Measurements from ENCODE around the gene CCDC175.
A peak's percentile ranks its signal among the peaks of the same experiment; 100 is the strongest.

The CCDC175 gene

DNA sequence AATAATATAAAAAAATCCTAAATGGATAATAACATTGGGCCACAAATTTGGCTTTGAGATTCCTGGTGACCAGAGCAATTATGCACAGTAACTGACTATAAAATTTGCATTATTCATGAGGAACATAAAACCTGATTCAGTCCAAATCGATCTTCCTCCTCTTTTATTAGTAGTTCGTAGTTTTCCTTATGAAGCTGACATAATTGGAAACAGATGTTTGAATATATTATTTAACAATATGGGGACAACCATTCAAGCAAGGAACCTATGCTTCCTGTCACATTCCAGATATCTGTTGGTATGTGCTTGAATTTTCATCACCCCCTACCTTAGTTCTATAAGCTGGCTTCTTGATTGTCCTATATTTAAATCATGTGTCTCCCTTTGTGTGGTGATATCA lies 34.9 kb downstream of the CCDC175 start:
- Histone ChIP-seq H3K36me3 (ENCODE audit: control insufficient read depth, insufficient read depth, low read length) (no peaks in the 10 kb centered on the region), H3K4me3 (ENCODE audit: low read length) (no peak overlapping the region), H3K4me1 (ENCODE audit: control insufficient read depth, insufficient read depth, low read length) (no peaks in the 10 kb centered on the region), H3K27ac (ENCODE audit: low read length) (no peak overlapping the region), H3K9me3 (ENCODE audit: control insufficient read depth, insufficient read depth, low read length) (no peaks in the 10 kb centered on the region), H3K27me3 (ENCODE audit: control insufficient read depth, insufficient read depth, low read length) (no peaks in the 10 kb centered on the region)
- no CpG with 5 or more reads among the region's 2 CpGs for WGBS (ENCODE audit: insufficient coverage, insufficient read length)
- no peak for DNase-seq (ENCODE audit: low read depth, low spot score)

DNA sequence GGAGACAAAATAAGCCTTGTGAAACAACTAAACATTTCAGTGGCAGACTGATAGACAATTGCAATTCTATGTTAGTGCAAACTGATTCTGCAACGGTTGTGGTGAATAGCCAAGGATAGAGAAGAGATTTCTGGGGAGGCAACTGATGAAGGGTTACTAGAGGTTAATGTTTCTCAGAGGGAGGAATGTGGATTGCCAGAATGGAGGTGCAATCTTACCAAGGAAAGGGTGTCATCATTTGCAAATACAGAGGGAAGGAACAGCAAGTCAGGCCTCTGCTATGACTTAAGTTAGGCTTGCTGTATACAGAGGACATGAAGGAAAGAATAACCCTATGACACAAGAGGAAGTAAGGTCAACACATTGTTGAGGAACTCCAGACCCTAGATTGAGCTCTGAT lies 35.8 kb downstream of the CCDC175 start:
- no peak for DNase-seq (ENCODE audit: low read depth, low spot score)
- no peaks in the 10 kb centered on the region for H3K4me1 ChIP-seq (ENCODE audit: control insufficient read depth, insufficient read depth, low read length)
- no CpG with 5 or more reads among the region's 1 CpG for whole genome bisulfite sequencing (ENCODE audit: insufficient coverage, insufficient read length)
- no peaks in the 10 kb centered on the region for H3K27me3 ChIP-seq (ENCODE audit: control insufficient read depth, insufficient read depth, low read length)
- no peak overlapping the region for H3K27ac ChIP-seq (ENCODE audit: low read length)
- no peaks in the 10 kb centered on the region for H3K36me3 ChIP-seq (ENCODE audit: control insufficient read depth, insufficient read depth, low read length)
- H3K9me3 ChIP-seq (ENCODE audit: control insufficient read depth, insufficient read depth, low read length): no peaks in the 10 kb centered on the region
- H3K4me3 ChIP-seq (ENCODE audit: low read length): no peak overlapping the region

DNA sequence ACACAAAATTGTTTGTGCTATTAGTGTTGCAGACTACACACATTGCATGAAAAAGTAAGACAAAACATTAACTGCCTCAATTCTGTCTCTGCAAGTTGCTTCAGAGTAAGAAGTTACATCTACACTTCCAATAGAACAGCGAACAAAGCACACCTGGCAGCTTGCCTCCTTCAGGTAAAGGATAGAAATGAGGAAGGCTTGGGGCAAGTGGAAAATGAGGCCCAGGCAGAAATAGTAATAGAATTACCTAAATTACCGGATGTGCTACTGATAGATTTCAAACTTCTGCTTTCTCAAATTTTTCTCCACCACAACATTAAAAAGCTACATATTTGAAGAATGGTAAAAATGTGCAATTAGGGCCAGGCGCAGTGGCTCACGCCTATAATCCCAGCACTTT lies 37.7 kb downstream of the CCDC175 start:
- Histone ChIP-seq H3K27me3 (ENCODE audit: control insufficient read depth, insufficient read depth, low read length) (no peaks in the 10 kb centered on the region), H3K4me3 (ENCODE audit: low read length) (no peak overlapping the region), H3K9me3 (ENCODE audit: control insufficient read depth, insufficient read depth, low read length) (no peaks in the 10 kb centered on the region), H3K4me1 (ENCODE audit: control insufficient read depth, insufficient read depth, low read length) (no peaks in the 10 kb centered on the region), H3K27ac (ENCODE audit: low read length) (no peak overlapping the region), H3K36me3 (ENCODE audit: control insufficient read depth, insufficient read depth, low read length) (no peaks in the 10 kb centered on the region)
- no peak for DNase-seq (ENCODE audit: low read depth, low spot score)
- WGBS (ENCODE audit: insufficient coverage, insufficient read length): no CpG with 5 or more reads among the region's 4 CpGs

DNA sequence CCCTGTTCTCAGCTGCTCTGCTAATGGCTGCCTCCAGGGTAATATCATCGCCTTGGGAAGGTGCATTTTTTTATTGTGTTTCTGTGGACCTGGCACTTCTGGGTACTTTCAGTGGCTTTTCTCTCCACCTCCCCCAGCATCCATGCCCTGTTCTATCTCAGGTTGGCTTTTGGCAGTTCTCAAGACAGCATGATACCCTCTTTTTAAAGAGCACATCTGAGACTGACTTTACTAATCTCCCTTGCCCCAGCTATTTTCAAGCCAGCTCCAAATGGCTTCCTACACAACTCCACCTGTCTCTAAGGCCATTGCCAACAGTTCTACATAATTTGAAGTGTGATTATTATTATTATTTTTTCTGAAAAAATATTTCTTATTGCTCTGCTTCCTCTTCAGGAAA lies 39.1 kb downstream of the CCDC175 start:
- H3K4me3 ChIP-seq (ENCODE audit: low read length): no peak overlapping the region
- no peaks in the 10 kb centered on the region for H3K9me3 ChIP-seq (ENCODE audit: control insufficient read depth, insufficient read depth, low read length)
- no peak for DNase-seq (ENCODE audit: low read depth, low spot score)
- no peak overlapping the region for H3K27ac ChIP-seq (ENCODE audit: low read length)
- no peaks in the 10 kb centered on the region for H3K36me3 ChIP-seq (ENCODE audit: control insufficient read depth, insufficient read depth, low read length)
- no peaks in the 10 kb centered on the region for H3K4me1 ChIP-seq (ENCODE audit: control insufficient read depth, insufficient read depth, low read length)
- no CpG with 5 or more reads among the region's 1 CpG for WGBS (ENCODE audit: insufficient coverage, insufficient read length)
- H3K27me3 ChIP-seq (ENCODE audit: control insufficient read depth, insufficient read depth, low read length): no peaks in the 10 kb centered on the region

DNA sequence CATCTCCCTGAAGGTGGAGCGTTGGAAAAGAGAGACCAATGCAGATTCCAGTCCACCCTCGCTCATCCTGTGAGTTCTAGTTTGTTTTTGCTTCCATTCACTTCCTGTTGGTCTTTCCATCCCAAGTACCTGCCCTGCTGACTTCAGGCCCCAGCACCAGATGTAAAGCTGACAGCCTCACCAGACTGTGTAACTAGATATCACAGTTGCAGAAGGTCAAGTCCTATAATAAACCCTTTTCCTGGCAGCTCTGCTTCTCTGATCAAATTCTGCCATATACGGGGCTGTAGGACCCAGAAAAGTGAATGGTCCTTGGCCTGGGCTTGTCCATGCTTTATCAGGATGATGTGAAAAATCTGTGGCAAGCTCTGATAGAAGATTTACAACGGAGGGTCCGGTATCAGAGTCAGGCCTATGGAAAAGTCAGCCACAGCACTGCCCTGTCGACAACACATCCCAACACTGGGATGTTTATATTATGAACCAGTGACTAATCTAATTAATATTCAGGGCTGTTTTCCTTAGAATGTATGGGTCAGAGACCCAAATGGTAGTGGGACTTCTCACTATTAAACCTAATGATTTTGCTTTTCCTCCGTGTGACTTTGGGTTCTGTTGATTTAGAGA lies 42.1 kb downstream of the CCDC175 start:
- Histone ChIP-seq H3K36me3 (ENCODE audit: control insufficient read depth, insufficient read depth, low read length) (no peaks in the 10 kb centered on the region), H3K4me1 (ENCODE audit: control insufficient read depth, insufficient read depth, low read length) (no peaks in the 10 kb centered on the region), H3K9me3 (ENCODE audit: control insufficient read depth, insufficient read depth, low read length) (no peaks in the 10 kb centered on the region), H3K27me3 (ENCODE audit: control insufficient read depth, insufficient read depth, low read length) (no peaks in the 10 kb centered on the region), H3K27ac (ENCODE audit: low read length) (no peak overlapping the region), H3K4me3 (ENCODE audit: low read length) (no peak overlapping the region)
- WGBS (ENCODE audit: insufficient coverage, insufficient read length): no CpG with 5 or more reads among the region's 7 CpGs
- no peak for DNase-seq (ENCODE audit: low read depth, low spot score)

DNA sequence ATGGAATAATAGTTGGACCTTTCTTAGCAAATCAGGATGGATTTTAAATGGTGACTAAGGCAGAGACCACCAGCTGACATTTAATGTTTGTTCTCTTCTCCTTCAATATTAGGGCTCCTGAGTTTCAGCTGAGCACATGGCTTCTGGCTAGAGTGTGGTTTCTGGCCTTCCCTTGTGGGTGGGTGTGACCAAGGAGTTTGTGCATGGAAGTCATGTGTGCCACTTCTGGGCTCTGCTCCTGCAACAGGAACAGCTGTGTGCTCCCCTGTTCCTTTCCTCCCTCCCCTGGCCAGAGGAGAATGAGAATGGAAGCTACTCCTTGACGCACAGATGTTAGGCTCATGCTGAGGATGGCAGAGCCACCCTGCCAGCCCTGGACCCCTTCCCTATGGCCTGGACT lies 44.2 kb downstream of the CCDC175 start:
- H3K9me3 ChIP-seq (ENCODE audit: control insufficient read depth, insufficient read depth, low read length): no peaks in the 10 kb centered on the region
- DNase-seq (ENCODE audit: low read depth, low spot score): no peak
- H3K27ac ChIP-seq (ENCODE audit: low read length): no peak overlapping the region
- H3K4me3 ChIP-seq (ENCODE audit: low read length): no peak overlapping the region
- no peaks in the 10 kb centered on the region for H3K27me3 ChIP-seq (ENCODE audit: control insufficient read depth, insufficient read depth, low read length)
- WGBS (ENCODE audit: insufficient coverage, insufficient read length): no CpG with 5 or more reads among the region's 1 CpG
- no peaks in the 10 kb centered on the region for H3K36me3 ChIP-seq (ENCODE audit: control insufficient read depth, insufficient read depth, low read length)
- H3K4me1 ChIP-seq (ENCODE audit: control insufficient read depth, insufficient read depth, low read length): no peaks in the 10 kb centered on the region

GRCh38 chr14:59530349-59530748 lies 46.3 kb downstream of the CCDC175 start:
- Histone ChIP-seq H3K27ac (ENCODE audit: low read length) (no peak overlapping the region), H3K9me3 (ENCODE audit: control insufficient read depth, insufficient read depth, low read length) (no peaks in the 10 kb centered on the region), H3K27me3 (ENCODE audit: control insufficient read depth, insufficient read depth, low read length) (no peaks in the 10 kb centered on the region), H3K4me1 (ENCODE audit: control insufficient read depth, insufficient read depth, low read length) (no peaks in the 10 kb centered on the region), H3K4me3 (ENCODE audit: low read length) (no peak overlapping the region), H3K36me3 (ENCODE audit: control insufficient read depth, insufficient read depth, low read length) (no peaks in the 10 kb centered on the region)
- DNase-seq (ENCODE audit: low read depth, low spot score): no peak

- no peaks in the 10 kb centered on the region for H3K27me3 ChIP-seq (ENCODE audit: control insufficient read depth, insufficient read depth, low read length)
- H3K4me3 ChIP-seq (ENCODE audit: low read length): no peak overlapping the region
- H3K4me1 ChIP-seq (ENCODE audit: control insufficient read depth, insufficient read depth, low read length): no peaks in the 10 kb centered on the region
- H3K9me3 ChIP-seq (ENCODE audit: control insufficient read depth, insufficient read depth, low read length): no peaks in the 10 kb centered on the region
- no CpG with 5 or more reads among the region's 2 CpGs for WGBS (ENCODE audit: insufficient coverage, insufficient read length)
- no peak for DNase-seq (ENCODE audit: low read depth, low spot score)
- H3K27ac ChIP-seq (ENCODE audit: low read length): no peak overlapping the region
- no peaks in the 10 kb centered on the region for H3K36me3 ChIP-seq (ENCODE audit: control insufficient read depth, insufficient read depth, low read length)
These were observed 47.4 kb downstream of the CCDC175 start for GRCh38 chr14:59529189-59529588.

DNA sequence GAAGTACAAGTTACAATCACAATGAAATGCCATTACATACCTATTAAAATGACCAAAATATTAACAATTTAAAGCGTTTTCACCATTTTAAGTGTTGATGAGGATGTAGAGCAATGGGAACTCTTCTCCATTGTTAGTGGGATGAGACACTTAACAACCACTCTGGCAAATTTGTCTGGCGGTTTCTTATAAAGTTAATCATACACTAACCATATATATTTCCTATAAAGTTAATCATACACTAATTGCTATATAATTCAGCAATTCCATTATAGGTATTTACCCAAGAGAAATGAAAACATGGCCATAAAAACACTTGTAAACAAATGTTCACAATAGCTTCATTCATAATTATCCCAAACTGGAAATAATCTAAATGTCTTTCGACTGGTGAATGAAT lies 56.4 kb downstream of the CCDC175 start:
- no peaks in the 10 kb centered on the region for H3K27me3 ChIP-seq (ENCODE audit: control insufficient read depth, insufficient read depth, low read length)
- DNase-seq (ENCODE audit: low read depth, low spot score): no peak
- H3K4me3 ChIP-seq (ENCODE audit: low read length): no peak overlapping the region
- H3K36me3 ChIP-seq (ENCODE audit: control insufficient read depth, insufficient read depth, low read length): no peaks in the 10 kb centered on the region
- H3K9me3 ChIP-seq (ENCODE audit: control insufficient read depth, insufficient read depth, low read length): no peaks in the 10 kb centered on the region
- H3K4me1 ChIP-seq (ENCODE audit: control insufficient read depth, insufficient read depth, low read length): no peaks in the 10 kb centered on the region
- H3K27ac ChIP-seq (ENCODE audit: low read length): no peak overlapping the region
- no CpG with 5 or more reads among the region's 3 CpGs for WGBS (ENCODE audit: insufficient coverage, insufficient read length)

- Histone ChIP-seq H3K9me3 (ENCODE audit: control insufficient read depth, insufficient read depth, low read length) (no peaks in the 10 kb centered on the region), H3K36me3 (ENCODE audit: control insufficient read depth, insufficient read depth, low read length) (no peaks in the 10 kb centered on the region), H3K27me3 (ENCODE audit: control insufficient read depth, insufficient read depth, low read length) (no peaks in the 10 kb centered on the region), H3K4me3 (ENCODE audit: low read length) (no peak overlapping the region), H3K27ac (ENCODE audit: low read length) (no peak overlapping the region), H3K4me1 (ENCODE audit: control insufficient read depth, insufficient read depth, low read length) (no peaks in the 10 kb centered on the region)
- DNase-seq (ENCODE audit: low read depth, low spot score): peak; percentile 29
- no CpG with 5 or more reads among the region's 4 CpGs for WGBS (ENCODE audit: insufficient coverage, insufficient read length)
These were observed 64.6 kb downstream of the CCDC175 start for GRCh38 chr14:59511916-59512575.

DNA sequence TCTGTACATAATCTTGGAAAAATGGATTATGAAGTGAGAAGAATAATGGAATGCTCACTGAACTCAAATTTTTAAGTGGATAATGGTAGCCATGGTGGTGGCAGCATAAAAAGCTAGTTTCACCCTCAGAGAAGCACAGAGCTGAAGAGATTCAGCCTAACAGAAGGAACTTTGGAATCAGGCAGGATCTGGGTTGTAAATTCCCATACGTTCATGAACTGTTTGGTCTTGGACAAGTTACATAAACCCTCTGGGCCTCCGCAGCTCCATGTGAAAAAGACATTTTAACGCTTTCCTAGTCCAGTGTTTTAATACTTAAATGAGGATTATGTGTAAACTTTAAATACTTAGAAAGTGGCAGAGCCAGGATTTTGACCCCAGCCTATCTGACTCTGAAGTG lies 65.6 kb downstream of the CCDC175 start:
- Histone ChIP-seq H3K27me3 (ENCODE audit: control insufficient read depth, insufficient read depth, low read length) (no peaks in the 10 kb centered on the region), H3K4me3 (ENCODE audit: low read length) (no peak overlapping the region), H3K4me1 (ENCODE audit: control insufficient read depth, insufficient read depth, low read length) (no peaks in the 10 kb centered on the region), H3K27ac (ENCODE audit: low read length) (no peak overlapping the region), H3K36me3 (ENCODE audit: control insufficient read depth, insufficient read depth, low read length) (no peaks in the 10 kb centered on the region), H3K9me3 (ENCODE audit: control insufficient read depth, insufficient read depth, low read length) (no peaks in the 10 kb centered on the region)
- DNase-seq (ENCODE audit: low read depth, low spot score): no peak
- no CpG with 5 or more reads among the region's 3 CpGs for whole genome bisulfite sequencing (ENCODE audit: insufficient coverage, insufficient read length)

Data from iPS DF 6.9 (cell line).